ENCODE results near the gene MAP3K2. TPM values are rescaled to one million over a fixed set of nuclear protein-coding genes. Genes with fewer than 3 reads are reported as not detected.

MAP3K2 gene
- total RNA-seq, 4 donors from 2014 or later = 58.9 to 68.5 (median 63.0) TPM

DNA sequence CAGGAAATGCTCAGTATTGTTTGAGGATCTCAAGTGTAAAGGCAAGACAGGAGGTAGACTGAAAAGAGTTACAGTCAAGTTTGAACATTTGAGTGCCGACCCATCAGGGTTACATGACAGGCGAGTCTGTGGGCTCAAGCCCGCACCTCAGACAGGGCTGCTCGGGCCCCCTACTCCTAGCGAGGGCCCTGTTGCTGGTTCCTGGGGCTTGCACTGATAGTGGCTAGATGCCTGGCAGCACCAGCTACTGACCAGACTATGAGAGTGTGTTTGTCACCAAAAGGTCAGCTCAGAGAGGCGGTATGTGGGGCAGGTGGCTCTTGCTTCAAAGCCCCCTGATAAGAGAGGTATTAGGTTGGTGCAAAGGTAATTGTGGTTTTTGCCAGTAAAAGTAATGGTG, 132.1 kb downstream of the MAP3K2 start:
- intact Hi-C loops (cut with DNase I; ENCODE audit: low total_unique reads) = no loop called here
- 96% methylated on average over 6 of the region's 6 CpGs for WGBS, 2 donors
- H3K4me3 ChIP-seq (ENCODE audit: low read depth, poor library complexity, severe bottlenecking) = no peak overlapping the region
- no peak for TF ChIP-seq POLR2A (IDR thresholded peaks at IDR 0.05)
- TF ChIP-seq, protein P1, sequence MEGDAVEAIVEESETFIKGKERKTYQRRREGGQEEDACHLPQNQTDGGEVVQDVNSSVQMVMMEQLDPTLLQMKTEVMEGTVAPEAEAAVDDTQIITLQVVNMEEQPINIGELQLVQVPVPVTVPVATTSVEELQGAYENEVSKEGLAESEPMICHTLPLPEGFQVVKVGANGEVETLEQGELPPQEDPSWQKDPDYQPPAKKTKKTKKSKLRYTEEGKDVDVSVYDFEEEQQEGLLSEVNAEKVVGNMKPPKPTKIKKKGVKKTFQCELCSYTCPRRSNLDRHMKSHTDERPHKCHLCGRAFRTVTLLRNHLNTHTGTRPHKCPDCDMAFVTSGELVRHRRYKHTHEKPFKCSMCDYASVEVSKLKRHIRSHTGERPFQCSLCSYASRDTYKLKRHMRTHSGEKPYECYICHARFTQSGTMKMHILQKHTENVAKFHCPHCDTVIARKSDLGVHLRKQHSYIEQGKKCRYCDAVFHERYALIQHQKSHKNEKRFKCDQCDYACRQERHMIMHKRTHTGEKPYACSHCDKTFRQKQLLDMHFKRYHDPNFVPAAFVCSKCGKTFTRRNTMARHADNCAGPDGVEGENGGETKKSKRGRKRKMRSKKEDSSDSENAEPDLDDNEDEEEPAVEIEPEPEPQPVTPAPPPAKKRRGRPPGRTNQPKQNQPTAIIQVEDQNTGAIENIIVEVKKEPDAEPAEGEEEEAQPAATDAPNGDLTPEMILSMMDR (IDR thresholded peaks at IDR 0.05) = no peak
- DNase-seq (ENCODE audit: low spot score in 2 of 2) = peak in 1 of 2 donors; percentile 62

DNA sequence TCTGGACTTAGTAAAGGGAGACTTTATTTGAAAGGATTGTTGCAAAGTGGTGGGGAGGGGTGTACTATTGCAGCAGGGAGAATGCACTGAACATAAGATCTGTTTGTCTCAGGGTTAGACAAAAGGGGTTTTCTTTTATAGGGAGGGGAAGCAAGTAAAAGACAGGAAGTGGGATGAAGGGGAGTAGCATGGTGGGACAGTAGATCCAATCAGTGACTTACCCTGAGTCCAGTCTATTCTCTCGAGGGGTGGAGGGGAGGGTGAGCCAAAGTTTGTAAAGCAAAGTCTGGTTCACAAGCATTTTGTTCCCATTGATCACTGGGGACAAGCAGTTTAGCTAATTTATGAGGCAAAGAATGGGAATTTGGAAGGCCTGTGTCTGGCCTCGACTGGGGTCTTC, 132.6 kb downstream of the MAP3K2 start:
- 60 to 72% methylated on average over 2 of the region's 2 CpGs for WGBS, 2 donors
- no peak for DNase-seq (ENCODE audit: low spot score in 2 of 2)
- intact Hi-C loops (cut with DNase I; ENCODE audit: low total_unique reads) = no loop called here
- H3K4me3 ChIP-seq (ENCODE audit: low read depth, poor library complexity, severe bottlenecking) = no peak overlapping the region
- no peak for TF ChIP-seq POLR2A (IDR thresholded peaks at IDR 0.05)
- TF ChIP-seq, protein P1 (IDR thresholded peaks at IDR 0.05) = no peak

DNA sequence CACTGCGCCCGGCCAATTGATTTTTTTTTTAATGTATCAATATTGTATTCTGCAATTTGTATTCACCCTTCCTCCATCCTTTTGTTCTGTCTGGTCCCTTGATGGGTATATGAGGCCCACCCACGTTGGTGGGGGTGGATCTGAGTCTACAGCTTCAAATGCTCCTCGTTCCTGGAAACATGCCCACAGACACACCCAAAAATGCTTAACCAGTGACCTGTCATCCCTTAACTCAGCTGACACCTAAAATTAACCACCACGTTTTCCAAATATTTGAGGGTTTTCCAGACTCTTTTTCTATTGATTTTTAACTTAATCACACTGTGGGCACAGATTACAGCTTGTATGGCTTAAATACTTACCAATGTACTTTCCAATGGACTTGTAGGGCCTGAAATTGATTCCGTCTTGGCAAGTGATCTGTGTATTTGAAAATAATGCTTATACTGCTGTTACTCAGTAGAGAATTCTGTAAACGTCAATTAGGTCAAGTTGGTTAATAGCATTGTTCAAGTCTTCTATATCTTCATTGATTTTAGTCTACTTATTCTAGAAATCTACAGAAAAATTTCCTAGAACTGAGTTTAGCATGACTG, 133.3 kb downstream of the MAP3K2 start:
- intact Hi-C loops (cut with DNase I; ENCODE audit: low total_unique reads) = no loop called here
- 58 to 66% methylated on average over 7 of the region's 7 CpGs for WGBS, 2 donors
- TF ChIP-seq, protein P1 (IDR thresholded peaks at IDR 0.05) = no peak
- no peak for TF ChIP-seq POLR2A (IDR thresholded peaks at IDR 0.05)

More for the DNA sequence above, 133.3 kb downstream of the MAP3K2 start:
- no peak overlapping the region for H3K4me3 ChIP-seq (ENCODE audit: low read depth, poor library complexity, severe bottlenecking)
- DNase-seq (ENCODE audit: low spot score in 2 of 2) = peak in 1 of 2 donors; percentile 20

Small RNA genes lying within 50 kb of the gene (microRNA-seq; reads per million reads assigned to microRNA genes)
- gene MIR4783 (ENCODE audit: borderline number of aligned reads in 1 of 2, borderline replicate concordance in 2 of 2) = 0 to 0.57 reads per million in 2 donors

Other genes starting within 250 kb of the MAP3K2 start
- 1 to 10 TPM; 2.4 to 3.5 (median 2.7) TPM for gene CYP27C1, start 167.7 kb downstream of the MAP3K2 start, total RNA-seq
- 10 to 100 TPM; 23.7 to 47.5 (median 32.1) TPM for gene ERCC3, start 93.8 kb downstream of the MAP3K2 start, total RNA-seq
- gene PROC, start 30.5 kb upstream of the MAP3K2 start, total RNA-seq = not detected
- 10 to 100 TPM; 22.7 to 47.1 (median 33.2) TPM for gene IWS1, start 138.5 kb upstream of the MAP3K2 start, total RNA-seq
- gene MYO7B, start 147.7 kb upstream of the MAP3K2 start, total RNA-seq = 10 to 100 TPM in 1 of 4 donors, 1 to 10 TPM in 3; 2.3 to 13.0 (median 4.8) TPM